ENCODE measurements around the gene PSMD2.
"Not testable (repeated sequence)": the region's sequence is repeated elsewhere in the genome, so short reads cannot be mapped to it uniquely, and the experiment has no call there.

Gene PSMD2

DNA sequence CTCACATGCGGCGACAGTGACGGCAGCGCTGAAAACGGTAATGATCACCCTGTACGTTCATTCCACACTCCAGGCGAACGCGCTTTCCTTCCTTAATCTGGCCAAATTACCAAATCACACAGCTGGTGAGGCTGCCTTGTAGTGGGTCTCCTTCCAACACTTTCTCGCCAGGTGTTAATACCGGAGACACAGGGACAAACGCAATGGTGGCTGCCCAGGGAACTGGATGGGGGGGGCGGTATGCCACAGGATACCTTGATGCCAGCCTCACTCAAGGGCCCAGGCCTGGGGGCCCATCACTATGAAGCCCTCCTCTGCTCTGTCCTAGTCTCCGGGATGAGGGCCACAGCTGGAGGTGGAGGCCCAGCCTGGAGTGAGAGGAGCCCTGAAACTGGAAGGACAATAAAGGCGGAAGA lies 36.3 kb upstream of the PSMD2 start:
- in situ Hi-C loops (cut with MboI; ENCODE audit: low sequenced_read_pairs, unreplicated experiment), result no loop called here
- no peak for TF ChIP-seq CTCF (IDR thresholded peaks at IDR 0.05; ENCODE audit: borderline replicate concordance, control extremely low read depth, extremely low read depth, insufficient read depth, missing control alignments)
- no peak for DNase-seq (ENCODE audit: low spot score)

- DNase-seq (ENCODE audit: low spot score); in situ Hi-C loops (cut with MboI; ENCODE audit: low sequenced_read_pairs, unreplicated experiment): not testable (repeated sequence)
These were observed 31.8 kb upstream of the PSMD2 start for GRCh38 chr3:184267249-184267648.

- no peak for DNase-seq (ENCODE audit: low spot score)
- TF ChIP-seq CTCF (IDR thresholded peaks at IDR 0.05; ENCODE audit: borderline replicate concordance, control extremely low read depth, extremely low read depth, insufficient read depth, missing control alignments), result no peak
- in situ Hi-C loops (cut with MboI; ENCODE audit: low sequenced_read_pairs, unreplicated experiment), result no loop called here
These were observed 26.8 kb upstream of the PSMD2 start for GRCh38 chr3:184272269-184272668.

DNA sequence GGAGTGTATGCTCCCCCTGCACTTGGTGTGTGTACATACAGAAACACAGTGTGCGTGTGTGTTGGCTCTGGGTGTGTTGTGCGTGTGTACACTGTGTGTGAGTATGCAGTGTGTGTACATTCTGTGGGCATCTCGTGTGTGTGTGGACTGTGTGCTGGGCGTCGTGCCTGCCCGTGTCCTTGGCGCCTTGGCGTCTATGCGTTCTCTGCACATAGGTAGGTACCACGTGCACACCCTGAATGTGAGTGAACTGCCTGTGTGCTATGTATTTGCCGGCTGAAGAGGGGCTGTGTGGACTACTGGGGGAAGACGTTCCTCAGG lies 23.7 kb upstream of the PSMD2 start:
- in situ Hi-C loops (cut with MboI; ENCODE audit: low sequenced_read_pairs, unreplicated experiment), result no loop called here
- no peak for DNase-seq (ENCODE audit: low spot score)
- TF ChIP-seq CTCF (IDR thresholded peaks at IDR 0.05; ENCODE audit: borderline replicate concordance, control extremely low read depth, extremely low read depth, insufficient read depth, missing control alignments), result no peak

- no peak for DNase-seq (ENCODE audit: low spot score)
- no peak for TF ChIP-seq CTCF (IDR thresholded peaks at IDR 0.05; ENCODE audit: borderline replicate concordance, control extremely low read depth, extremely low read depth, insufficient read depth, missing control alignments)
- in situ Hi-C loops (cut with MboI; ENCODE audit: low sequenced_read_pairs, unreplicated experiment), result no loop called here
These were observed 22.8 kb upstream of the PSMD2 start, which contains the start of gene ECE2 for GRCh38 chr3:184275961-184276910. Gene ECE2, plus strand, starts transcription at chr3:184276022. Its CDS starts 132 bp downstream, at chr3:184276154.

DNA sequence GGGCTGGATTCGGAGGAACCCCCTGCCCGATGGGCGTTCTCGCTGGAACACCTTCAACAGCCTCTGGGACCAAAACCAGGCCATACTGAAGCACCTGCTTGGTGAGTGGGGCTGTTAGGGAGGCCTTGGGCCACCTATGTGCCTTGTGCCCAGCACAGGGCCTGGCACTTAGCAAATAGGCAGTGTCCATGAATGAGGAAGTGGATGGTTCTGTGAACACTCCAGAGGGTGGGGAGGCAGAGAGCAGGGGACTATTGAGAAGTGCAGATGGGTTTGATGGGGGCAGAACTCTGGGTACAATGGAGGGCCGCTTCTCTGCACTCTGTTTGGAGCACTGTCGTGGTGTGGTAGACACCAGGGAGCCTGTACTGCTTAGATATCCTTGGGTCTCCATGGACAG lies 21.7 kb upstream of the PSMD2 start:
- no peak for TF ChIP-seq CTCF (IDR thresholded peaks at IDR 0.05; ENCODE audit: borderline replicate concordance, control extremely low read depth, extremely low read depth, insufficient read depth, missing control alignments)
- in situ Hi-C loops (cut with MboI; ENCODE audit: low sequenced_read_pairs, unreplicated experiment), result no loop called here
- DNase-seq (ENCODE audit: low spot score), result no peak

- DNase-seq (ENCODE audit: low spot score), result no peak
- in situ Hi-C loops (cut with MboI; ENCODE audit: low sequenced_read_pairs, unreplicated experiment), result loop anchor here (10.0 kb wide), 1 partner anchor 388 kb away; no protein-coding TSS in a partner anchor
- no peak for TF ChIP-seq CTCF (IDR thresholded peaks at IDR 0.05; ENCODE audit: borderline replicate concordance, control extremely low read depth, extremely low read depth, insufficient read depth, missing control alignments)
These were observed 16.1 kb upstream of the PSMD2 start for GRCh38 chr3:184282941-184283340.
